ENCODE results near the gene CNTROB.

CNTROB gene

GRCh38 chr17:7909089-7909488, 22.9 kb upstream of the CNTROB start:
- in situ Hi-C loops (cut with MboI; ENCODE audit: low sequenced_read_pairs, unreplicated experiment): no loop called here
- no peak for DNase-seq (ENCODE audit: low spot score)
- TF ChIP-seq CTCF (IDR thresholded peaks at IDR 0.05; ENCODE audit: borderline replicate concordance, control extremely low read depth, extremely low read depth, insufficient read depth, missing control alignments): no peak

- no peak for TF ChIP-seq CTCF (IDR thresholded peaks at IDR 0.05; ENCODE audit: borderline replicate concordance, control extremely low read depth, extremely low read depth, insufficient read depth, missing control alignments)
- DNase-seq (ENCODE audit: low spot score): no peak
- in situ Hi-C loops (cut with MboI; ENCODE audit: low sequenced_read_pairs, unreplicated experiment): loop anchor here (5.0 kb wide), 1 partner anchor 77 kb away; no protein-coding TSS in a partner anchor
Observed at GRCh38 chr17:7910281-7910680, 21.7 kb upstream of the CNTROB start.

DNA sequence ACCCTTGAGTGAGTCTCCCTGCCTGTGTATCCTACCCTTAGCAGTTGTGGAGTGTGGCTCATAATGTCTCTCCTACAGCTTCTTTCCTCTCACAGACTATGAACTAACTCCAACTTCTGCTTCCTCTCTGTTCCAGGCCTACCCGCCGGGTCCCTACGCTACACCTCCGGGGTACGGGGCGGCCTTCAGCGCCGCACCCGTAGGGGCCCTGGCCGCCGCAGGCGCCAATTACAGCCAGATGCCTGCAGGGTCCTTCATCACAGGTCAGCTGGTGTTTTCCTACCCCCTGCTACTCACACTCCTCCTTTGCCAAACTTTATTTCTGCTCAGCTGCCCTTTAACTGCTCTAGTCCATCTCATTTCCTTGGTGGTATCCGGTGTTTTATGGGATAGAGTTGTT, 21.3 kb upstream of the CNTROB start:
- DNase-seq (ENCODE audit: low spot score): no peak
- in situ Hi-C loops (cut with MboI; ENCODE audit: low sequenced_read_pairs, unreplicated experiment): loop anchor here (5.0 kb wide), 1 partner anchor 77 kb away; no protein-coding TSS in a partner anchor
- no peak for TF ChIP-seq CTCF (IDR thresholded peaks at IDR 0.05; ENCODE audit: borderline replicate concordance, control extremely low read depth, extremely low read depth, insufficient read depth, missing control alignments)

- in situ Hi-C loops (cut with MboI; ENCODE audit: low sequenced_read_pairs, unreplicated experiment): loop anchor here (5.0 kb wide), 1 partner anchor 76 kb away; no protein-coding TSS in a partner anchor
- TF ChIP-seq CTCF (IDR thresholded peaks at IDR 0.05; ENCODE audit: borderline replicate concordance, control extremely low read depth, extremely low read depth, insufficient read depth, missing control alignments): no peak
- no peak for DNase-seq (ENCODE audit: low spot score)
Observed at GRCh38 chr17:7911116-7911515, 20.9 kb upstream of the CNTROB start.

- TF ChIP-seq CTCF (IDR thresholded peaks at IDR 0.05; ENCODE audit: borderline replicate concordance, control extremely low read depth, extremely low read depth, insufficient read depth, missing control alignments): peak; percentile 56
- peak; percentile 81 for DNase-seq (ENCODE audit: low spot score)
- in situ Hi-C loops (cut with MboI; ENCODE audit: low sequenced_read_pairs, unreplicated experiment): loop anchor here (5.0 kb wide), 1 partner anchor 74 kb away; no protein-coding TSS in a partner anchor
Observed at GRCh38 chr17:7912927-7913524, 19.0 kb upstream of the CNTROB start.

DNA sequence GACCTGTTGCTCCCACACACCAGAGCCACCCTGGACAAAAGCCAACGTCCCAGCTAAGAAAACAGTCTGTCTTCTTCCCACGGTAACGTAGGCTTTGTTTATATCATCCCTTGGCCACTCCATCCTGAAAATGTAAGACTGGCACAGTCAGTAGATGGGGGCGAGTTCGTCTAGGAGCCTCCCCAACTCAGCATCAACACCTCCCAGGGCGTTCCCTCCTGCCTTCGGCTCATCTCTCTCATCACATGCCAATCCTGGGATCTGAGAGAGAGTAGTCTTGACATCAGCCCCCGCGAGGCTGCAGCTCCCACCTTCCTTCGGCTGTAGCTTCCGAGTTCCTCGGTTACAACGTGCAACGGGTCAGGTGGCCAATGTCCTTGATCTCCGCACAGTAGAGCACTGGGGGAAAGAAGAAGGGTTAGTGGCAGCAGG, 16.8 kb upstream of the CNTROB start:
- in situ Hi-C loops (cut with MboI; ENCODE audit: low sequenced_read_pairs, unreplicated experiment): no loop called here
- TF ChIP-seq CTCF (IDR thresholded peaks at IDR 0.05; ENCODE audit: borderline replicate concordance, control extremely low read depth, extremely low read depth, insufficient read depth, missing control alignments): no peak
- no peak for DNase-seq (ENCODE audit: low spot score)
